RPMI7951 (cell line): ENCODE data around the gene PPIAL4G. TPM values are rescaled to one million over a fixed set of nuclear protein-coding genes. Genes with fewer than 3 reads are reported as not detected.

Experiments used
- total RNA-seq: library from RNA; depleted of rRNA; stranded (reverse); fragments of >200 nt; shearing (Covaris generic); gene quantifications from 2 replicates; pipeline ENCODE4 v1.2.3, GENCODE V29; 2014; rRNA removed

PPIAL4G gene
- total RNA-seq, 1 experiment from 2014 or later: not detected

Other genes with a start within 250 kb of the PPIAL4G start
- gene NBPF14, start 112.7 kb upstream of the PPIAL4G start, total RNA-seq: 28.5 and 30.9 TPM in 2 replicates